Breast epithelium (tissue), 3 donors: Measurements from ENCODE around the gene BMP7.

Source experiments
- POLR2A ChIP-seq: fragments of 450-650 bp; IDR thresholded peaks from one replicate; pipeline ENCODE4 v1.6.1; 2016; ENCODE audit warnings: antibody characterized with exemption, mild to moderate bottlenecking, moderate library complexity
- POLR2AphosphoS5 ChIP-seq, 3 donors: sonication (generic); formaldehyde crosslinking; IDR thresholded peaks; one replicate each; pipeline ENCODE4 v1.6.1; 2017; ENCODE audit warnings: antibody characterized with exemption in 3 of 3
- TF ChIP-seq, protein P1 (sequence below), 3 donors: fragments of 450-650 bp; IDR thresholded peaks; one replicate each; pipeline ENCODE4 v1.5.1; 2016 to 2017; ENCODE audit warnings: antibody characterized with exemption in 3 of 3, mild to moderate bottlenecking in 3 of 3, moderate library complexity in 3 of 3

DNA sequence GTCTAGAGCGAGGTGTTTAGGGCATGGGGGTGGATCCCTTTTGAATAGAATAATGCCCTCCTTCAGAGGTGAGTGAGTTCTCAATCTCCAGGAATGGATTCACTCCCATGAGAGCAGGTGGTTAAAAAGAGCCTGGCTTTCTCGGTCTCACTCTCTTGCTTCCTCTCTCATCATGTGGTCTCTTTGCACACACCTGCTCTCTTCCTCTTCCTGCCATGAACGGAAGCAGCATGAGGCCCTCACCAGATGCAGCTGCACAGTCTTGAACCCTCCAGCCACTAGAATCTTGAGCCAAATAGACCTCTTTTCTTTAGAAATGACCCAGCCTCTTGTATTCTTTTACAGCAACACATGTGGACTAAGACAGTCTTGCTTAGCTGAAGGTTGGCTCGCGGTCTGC lies 119.3 kb downstream of the BMP7 start:
- TF ChIP-seq, protein P1, sequence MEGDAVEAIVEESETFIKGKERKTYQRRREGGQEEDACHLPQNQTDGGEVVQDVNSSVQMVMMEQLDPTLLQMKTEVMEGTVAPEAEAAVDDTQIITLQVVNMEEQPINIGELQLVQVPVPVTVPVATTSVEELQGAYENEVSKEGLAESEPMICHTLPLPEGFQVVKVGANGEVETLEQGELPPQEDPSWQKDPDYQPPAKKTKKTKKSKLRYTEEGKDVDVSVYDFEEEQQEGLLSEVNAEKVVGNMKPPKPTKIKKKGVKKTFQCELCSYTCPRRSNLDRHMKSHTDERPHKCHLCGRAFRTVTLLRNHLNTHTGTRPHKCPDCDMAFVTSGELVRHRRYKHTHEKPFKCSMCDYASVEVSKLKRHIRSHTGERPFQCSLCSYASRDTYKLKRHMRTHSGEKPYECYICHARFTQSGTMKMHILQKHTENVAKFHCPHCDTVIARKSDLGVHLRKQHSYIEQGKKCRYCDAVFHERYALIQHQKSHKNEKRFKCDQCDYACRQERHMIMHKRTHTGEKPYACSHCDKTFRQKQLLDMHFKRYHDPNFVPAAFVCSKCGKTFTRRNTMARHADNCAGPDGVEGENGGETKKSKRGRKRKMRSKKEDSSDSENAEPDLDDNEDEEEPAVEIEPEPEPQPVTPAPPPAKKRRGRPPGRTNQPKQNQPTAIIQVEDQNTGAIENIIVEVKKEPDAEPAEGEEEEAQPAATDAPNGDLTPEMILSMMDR (IDR thresholded peaks at IDR 0.05), result no peak
- TF ChIP-seq POLR2A, result no peak
- no peak for TF ChIP-seq POLR2AphosphoS5 (IDR thresholded peaks at IDR 0.05)
